Epithelial cell of alveolus of lung (primary cell): ENCODE data around the gene VPS37C. TPM values are rescaled to one million over a fixed set of nuclear protein-coding genes. Genes with fewer than 3 reads are reported as not detected.

ENCODE experiments used
- total RNA-seq: library from RNA; depleted of rRNA; stranded (reverse); fragments of >200 nt; gene quantifications from 2 replicates; pipeline ENCODE4 v1.2.1, GENCODE V29; 2015

The VPS37C gene
- 11.8 and 24.8 TPM in 2 replicates for total RNA-seq

GRCh38 chr11:61161190-61162091 is at the start of gene VPS37C:
VPS37C (minus strand) TSS chr11:61161426; CDS start chr11:61138829, 22,597 bp downstream.

GRCh38 chr11:61202950-61203746 is 41.9 kb upstream of the VPS37C start, which contains the start of gene PGA3:
PGA3 (plus strand) TSS chr11:61203515; CDS start chr11:61203565, 50 bp downstream.

Other genes with a start within 250 kb of the VPS37C start
- 69.9 and 76.4 TPM in 2 replicates for gene TMEM109, start 247.3 kb downstream of the VPS37C start, total RNA-seq
- 127 and 158 TPM in 2 replicates for gene TMEM132A, start 237.0 kb downstream of the VPS37C start, total RNA-seq
- gene SLC15A3, start 209.2 kb downstream of the VPS37C start, total RNA-seq, result 8.5 and 9.2 TPM in 2 replicates
- not detected in 2 replicates for gene CD6, start 189.7 kb downstream of the VPS37C start, total RNA-seq
- gene CD5, start 58.9 kb downstream of the VPS37C start, total RNA-seq, result not detected in 2 replicates
- not detected in 2 replicates for gene PGA3, start 42.1 kb upstream of the VPS37C start, total RNA-seq
- gene PGA4, start 60.9 kb upstream of the VPS37C start, total RNA-seq, result not detected in 2 replicates
- not detected in 2 replicates for gene PGA5, start 79.7 kb upstream of the VPS37C start, total RNA-seq
- gene VWCE, start 133.9 kb upstream of the VPS37C start, total RNA-seq, result 2.3 and 2.6 TPM in 2 replicates
- gene DDB1, start 171.7 kb upstream of the VPS37C start, total RNA-seq, result 149 and 190 TPM in 2 replicates
- gene TKFC, start 171.8 kb upstream of the VPS37C start, total RNA-seq, result 27.5 and 28.5 TPM in 2 replicates
- gene CYB561A3, start 200.5 kb upstream of the VPS37C start, total RNA-seq, result 51.8 and 72.4 TPM in 2 replicates
- 19.6 and 27.9 TPM in 2 replicates for gene TMEM138, start 200.9 kb upstream of the VPS37C start, total RNA-seq
- 12.4 and 14.0 TPM in 2 replicates for gene TMEM216, start 231.2 kb upstream of the VPS37C start, total RNA-seq